IMR-90 (cell line): ENCODE measurements around the gene NUP210. TPM values are rescaled to one million over a fixed set of nuclear protein-coding genes. Genes with fewer than 3 reads are reported as not detected.

ENCODE experiments used
- ATAC-seq: fragments of 200-7000 bp; cut with Tn5 transposase; 2 replicates; pipeline ENCODE4 v1.9.1; 2020; ENCODE audit warnings: low read depth, mild to moderate bottlenecking, moderate library complexity
- BruUV-seq: library from RNA; stranded (reverse); fragments of 400-500 nt; replicated peaks from 2 replicates; lab custom pipeline; 2021; lab: Mats Ljungman, UMichigan
- CTCF ChIA-PET: fragments of 300-600 bp; formaldehyde crosslinking; extraction: SDS; loops from one replicate; lab custom pipeline; 2021; ENCODE audit warnings: antibody characterized with exemption; lab: Yijun Ruan, JAX
- POLR2A ChIA-PET: fragments of 300-600 bp; sonication (Branson Sonifier 250); formaldehyde crosslinking; loops from one replicate; lab custom pipeline; 2022; ENCODE audit warnings: antibody characterized with exemption; ENCODE audit not compliant: unreplicated experiment; lab: Charles Lee
- DNase-seq: peaks from one replicate; pipeline ENCODE4 v3.0.0; 2013
- H2AFZ ChIP-seq: replicated peaks from 2 replicates; pipeline ENCODE3; 2013; ENCODE audit warnings: low read length, mild to moderate bottlenecking; ENCODE audit not compliant: poor library complexity
- H2AK5ac ChIP-seq: 2 replicates; pipeline ENCODE4 v1.6.1; 2013; ENCODE audit warnings: low read depth, low read length, inconsistent platforms
- H2AK9ac ChIP-seq: replicated peaks from 2 replicates; pipeline ENCODE3; 2013; ENCODE audit warnings: mild to moderate bottlenecking, low read depth, low read length, moderate library complexity; ENCODE audit not compliant: poor library complexity
- H2BK120ac ChIP-seq: 2 replicates; pipeline ENCODE4 v1.6.1; 2013; ENCODE audit warnings: low read depth, low read length, inconsistent platforms
- H2BK15ac ChIP-seq: 3 replicates; pipeline ENCODE4 v1.6.1; 2013; ENCODE audit warnings: low read depth, low read length, inconsistent platforms
- H2BK20ac ChIP-seq: 2 replicates; pipeline ENCODE4 v1.6.1; 2013; ENCODE audit warnings: low read depth, mild to moderate bottlenecking, inconsistent platforms, low read length, moderate library complexity
- H2BK5ac ChIP-seq: 2 replicates; pipeline ENCODE4 v1.6.1; 2013; ENCODE audit warnings: mild to moderate bottlenecking, low read depth, low read length, inconsistent platforms; ENCODE audit not compliant: poor library complexity, severe bottlenecking
- H3K14ac ChIP-seq: replicated peaks from 2 replicates; pipeline ENCODE4 v1.6.1; 2013; ENCODE audit warnings: low read depth, low read length, inconsistent platforms
- H3K18ac ChIP-seq: 2 replicates; pipeline ENCODE4 v1.6.1; 2013; ENCODE audit warnings: low read depth, low read length, control low read depth
- H3K23ac ChIP-seq: 2 replicates; pipeline ENCODE4 v1.6.1; 2013; ENCODE audit warnings: low read depth, low read length, inconsistent platforms
- H3K27ac ChIP-seq: 2 replicates; pipeline ENCODE4 v1.5.1; 2013; ENCODE audit warnings: mild to moderate bottlenecking, control low read depth, low read length; ENCODE audit not compliant: insufficient read depth
- H3K27me3 ChIP-seq: 2 replicates; pipeline ENCODE4 v1.6.1; 2013; ENCODE audit warnings: low read length; ENCODE audit not compliant: control insufficient read depth, insufficient read depth
- H3K36me3 ChIP-seq: 2 replicates; pipeline ENCODE4 v1.6.1; 2013; ENCODE audit warnings: low read length, mixed read lengths; ENCODE audit not compliant: control insufficient read depth, insufficient read depth
- H3K4ac ChIP-seq: 2 replicates; pipeline ENCODE4 v1.6.1; 2013; ENCODE audit warnings: low read depth, low read length, inconsistent platforms
- H3K4me1 ChIP-seq: 2 replicates; pipeline ENCODE4 v1.6.1; 2013; ENCODE audit warnings: low read length, mixed read lengths; ENCODE audit not compliant: control insufficient read depth, insufficient read depth
- H3K4me2 ChIP-seq: 2 replicates; pipeline ENCODE4 v1.6.1; 2013; ENCODE audit warnings: low read depth, mild to moderate bottlenecking, control low read depth, low read length, moderate library complexity
- H3K4me3 ChIP-seq: 2 replicates; pipeline ENCODE4 v1.5.1; 2013; ENCODE audit warnings: low read depth, mild to moderate bottlenecking, control low read depth, low read length, moderate library complexity; ENCODE audit not compliant: insufficient read depth
- H3K56ac ChIP-seq: 2 replicates; pipeline ENCODE4 v1.6.1; 2013; ENCODE audit warnings: low read length, inconsistent platforms; ENCODE audit not compliant: insufficient read depth; ENCODE audit errors: extremely low read depth
- H3K79me1 ChIP-seq, 2 experiments: 2 replicates each; pipeline ENCODE4 v1.6.1; 2013; ENCODE audit warnings: low read length in 2 of 2, inconsistent platforms in 1 of 2, low read depth in 1 of 2
- H3K9ac ChIP-seq: 2 replicates; pipeline ENCODE4 v1.6.1; 2013; ENCODE audit warnings: low read depth, low read length, control low read depth
- H3K9me1 ChIP-seq: 2 replicates; pipeline ENCODE4 v1.6.1; 2013; ENCODE audit warnings: low read length, inconsistent platforms; ENCODE audit not compliant: insufficient read depth
- H3K9me3 ChIP-seq: 2 replicates; pipeline ENCODE4 v1.6.1; 2013; ENCODE audit warnings: low read length; ENCODE audit not compliant: control insufficient read depth, insufficient read depth
- H4K20me1 ChIP-seq: 2 replicates; pipeline ENCODE4 v1.6.1; 2013; ENCODE audit warnings: low read length, inconsistent platforms; ENCODE audit not compliant: insufficient read depth
- H4K5ac ChIP-seq: 2 replicates; pipeline ENCODE4 v1.6.1; 2013; ENCODE audit warnings: mild to moderate bottlenecking, low read depth, low read length, control low read depth
- H4K8ac ChIP-seq, 2 experiments: 2 replicates each; pipeline ENCODE4 v1.6.1; 2013; ENCODE audit warnings: low read depth in 2 of 2, low read length in 2 of 2, control low read depth in 1 of 2, inconsistent platforms in 1 of 2
- H4K91ac ChIP-seq: 2 replicates; pipeline ENCODE4 v1.6.1; 2013; ENCODE audit warnings: low read depth, low read length, inconsistent platforms; ENCODE audit not compliant: insufficient read depth
- BHLHE40 ChIP-seq: fragments of 150-350 bp; IDR thresholded peaks from 2 replicates; pipeline ENCODE4 v1.6.1; 2016; ENCODE audit warnings: mild to moderate bottlenecking, low read depth, low read length
- FOS ChIP-seq: fragments of 150-350 bp; IDR thresholded peaks from 2 replicates; pipeline ENCODE4 v1.6.1; 2016; ENCODE audit warnings: low read depth, low read length
- RFX5 ChIP-seq: IDR thresholded peaks from 2 replicates; pipeline ENCODE4 v1.8.0; 2012; ENCODE audit warnings: low read depth, mild to moderate bottlenecking, low read length, moderate library complexity
- WGBS, 2 experiments: methylation state at CpG; one replicate each; pipeline versions ENCODE4 v1.1.5 to v1.1.7; 2013; ENCODE audit warnings: missing lambda C conversion rate in 2 of 2; ENCODE audit not compliant: insufficient read length in 1 of 2; ENCODE audit errors: extremely low coverage in 2 of 2; 5-methylcytosine and 5-hydroxymethylcytosine counted together
- dilution Hi-C: fragments of 300-500 bp; cut with HindIII; formaldehyde crosslinking; loops from one replicate; pipeline ENCODE4 v1.14.3; 2018; ENCODE audit warnings: low sequenced_read_pairs; ENCODE audit not compliant: unreplicated experiment
- in situ Hi-C: fragments of 300-500 bp; cut with MboI; formaldehyde crosslinking; loops from 3 replicates; pipeline ENCODE4 v1.14.3; 2019; ENCODE audit warnings: low sequenced_read_pairs, inconsistent platforms, mixed read lengths
- intact Hi-C: fragments of 100-400 bp; cut with micrococcal nuclease; formaldehyde crosslinking; loops from 2 replicates; pipeline ENCODE4 v1.10.0; 2022
- polyA plus RNA-seq, 3 experiments: library from polyadenylated mRNA; depleted of rRNA; stranded (reverse); fragments of >200 nt; gene quantifications; 2 replicates each; pipeline ENCODE4 v1.2.3, GENCODE V29; 2012; ENCODE audit warnings: low replicate concordance in 1 of 3
- total RNA-seq: library from RNA; depleted of rRNA; stranded (reverse); fragments of >200 nt; gene quantifications from 2 replicates; pipeline ENCODE4 v1.2.3, GENCODE V29; 2012

The NUP210 gene
- total and polyA plus RNA-seq, 2 of the 4 experiments (the other 2 are of a cell fraction), result under 0.01 to 0.03 TPM

DNA sequence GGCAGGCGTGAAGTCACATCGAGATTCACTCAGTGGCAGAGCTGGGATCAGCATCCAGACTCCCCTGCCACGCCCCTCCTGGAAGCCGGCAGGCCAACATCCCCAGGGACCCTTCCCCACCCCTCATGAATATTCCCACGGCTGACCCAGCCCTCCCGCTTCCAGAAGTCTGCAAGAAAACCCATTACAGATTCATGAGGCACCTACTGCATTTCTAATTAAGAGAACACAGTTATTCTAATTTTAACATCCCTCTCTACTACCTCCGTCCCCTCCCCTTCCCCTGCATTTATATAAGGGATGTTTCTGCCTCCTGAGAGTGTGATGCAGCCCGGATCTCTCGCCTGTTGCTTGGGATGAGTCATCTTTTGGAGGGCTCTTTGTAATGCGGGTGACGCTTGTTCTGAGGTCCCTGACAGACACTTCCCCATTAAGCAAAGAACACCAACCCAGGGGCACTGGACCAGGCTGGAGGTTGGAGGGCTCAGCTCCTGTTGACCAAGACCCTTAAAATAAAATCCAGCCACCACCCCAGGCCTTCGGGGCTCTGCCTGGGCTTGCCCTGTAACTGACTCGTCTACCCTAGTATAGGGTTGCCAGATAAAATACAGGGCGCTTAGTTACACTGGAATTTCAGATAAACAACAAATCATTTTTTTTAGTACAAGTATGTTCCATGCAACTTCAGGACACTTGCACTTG lies 118.7 kb downstream of the NUP210 start:
- Histone ChIP-seq H2BK20ac (no peak overlapping the region), H3K18ac (peak overlapping the region; percentile 63; the same call in 1 of the 2 replicates), H3K4me2 (peak overlapping the region; percentile 19; the same call in 1 of the 2 replicates), H3K36me3 (no peaks in the 10 kb centered on the region), H3K56ac (no peak overlapping the region), H3K9me1 (no peaks in the 10 kb centered on the region), H4K8ac (no peak overlapping the region), H3K4ac (no peak overlapping the region), H2BK120ac (no peak overlapping the region), H3K14ac (no peak overlapping the region), H3K27me3 (peaks cover 21% of the 10 kb centered on the region; the same call in 1 of the 2 replicates), H2AK5ac (no peak overlapping the region), H3K79me1 (no peaks in the 10 kb centered on the region), H3K9me3 (no peaks in the 10 kb centered on the region), H3K4me1 (peaks cover 2% of the 10 kb centered on the region), H3K23ac (no peak overlapping the region), H3K4me3 (no peak overlapping the region), H3K9ac (no peak overlapping the region), H3K27ac (no peak overlapping the region; the same call in 1 of the 2 replicates), H2BK5ac (peak overlapping the region; percentile 48), H4K5ac (peak overlapping the region; percentile 42; the same call in 1 of the 2 replicates), H2AFZ (peak overlapping the region; percentile 77), H2AK9ac (no peak overlapping the region), H2BK15ac (no peak overlapping the region), H4K91ac (no peak overlapping the region), H4K20me1 (no peaks in the 10 kb centered on the region)
- ATAC-seq (peak; percentile 85), DNase-seq (peak; percentile 68)
- in situ Hi-C loops, result no loop called here
- intact Hi-C loops, result loop anchor here (10.0 kb wide), 1 partner anchor 153 kb away; no protein-coding TSS in a partner anchor
- CTCF ChIA-PET, result no interaction called here
- no CpG with 5 or more reads among the region's 14 CpGs for WGBS, 2 experiments
- dilution Hi-C loops, result no loop called here
- TF ChIP-seq BHLHE40 (peak; percentile 27; the same call in 1 of the 2 replicates), FOS (peak; percentile 87), RFX5 (no peak)
- BruUV-seq, result no TSS peak
- POLR2A ChIA-PET, result no interaction called here
